CD4-positive, alpha-beta T cell (primary cell): ENCODE data around the gene GOPC. TPM values are rescaled to one million over a fixed set of nuclear protein-coding genes. Genes with fewer than 3 reads are reported as not detected.

Experiments used
- ATAC-seq: fragments of 200-7000 bp; cut with Tn5 transposase; one replicate; pipeline ENCODE4 v1.10.0; 2022; ENCODE audit warnings: mild to moderate bottlenecking; ENCODE audit not compliant: poor library complexity
- CTCF ChIA-PET: fragments of 350-600 bp; sonication (Branson Sonifier 250); formaldehyde crosslinking; loops from one replicate; lab custom pipeline; 2021; ENCODE audit warnings: antibody characterized with exemption, inconsistent platforms; lab: Charles Lee
- POLR2A ChIA-PET: fragments of 350-600 bp; sonication (Branson Sonifier 250); formaldehyde crosslinking; loops from one replicate; lab custom pipeline; 2021; ENCODE audit warnings: antibody characterized with exemption, inconsistent platforms; lab: Charles Lee
- DNase-seq, 14 experiments: peaks; one replicate each; pipeline ENCODE4 v3.0.0-alpha.2; 2013 to 2020; ENCODE audit warnings: mixed read lengths in 2 of 14
- H3K27ac ChIP-seq, 2 donors: one replicate each; pipeline versions ENCODE4 v1.5.1 to v1.7.0; 2013; ENCODE audit warnings: low read length in 2 of 2, low read depth in 1 of 2, mild to moderate bottlenecking in 1 of 2
- H3K27me3 ChIP-seq, 2 experiments: 1 replicate in 1 of 2; 2 replicates in 1 of 2; pipeline versions ENCODE4 v1.6.1 to v1.7.0; 2013; ENCODE audit warnings: low read length in 2 of 2, control low read depth in 1 of 2, mild to moderate bottlenecking in 1 of 2, moderate library complexity in 1 of 2; ENCODE audit not compliant: insufficient read depth in 2 of 2, control insufficient read depth in 1 of 2
- H3K36me3 ChIP-seq: one replicate; pipeline ENCODE4 v1.6.1; 2013; ENCODE audit warnings: low read length, control low read depth; ENCODE audit not compliant: insufficient read depth
- H3K4me1 ChIP-seq: one replicate; pipeline ENCODE4 v1.6.1; 2013; ENCODE audit warnings: low read length, control low read depth; ENCODE audit not compliant: insufficient read depth
- H3K4me3 ChIP-seq: one replicate; pipeline ENCODE4 v1.5.1; 2013; ENCODE audit warnings: mild to moderate bottlenecking, low read length, moderate library complexity
- H3K9me3 ChIP-seq, 2 experiments: 1 replicate in 1 of 2; 2 replicates in 1 of 2; pipeline versions ENCODE4 v1.6.1 to v1.7.0; 2013; ENCODE audit warnings: low read length in 2 of 2, mild to moderate bottlenecking in 2 of 2, control low read depth in 1 of 2, moderate library complexity in 1 of 2; ENCODE audit not compliant: control insufficient read depth in 1 of 2, insufficient read depth in 1 of 2
- H3K27ac Mint-ChIP-seq: one replicate; pipeline ENCODE4 v1.8.0; 2020; ENCODE audit warnings: mixed read lengths
- H3K27me3 Mint-ChIP-seq: one replicate; pipeline ENCODE4 v1.8.0; 2021; ENCODE audit warnings: mixed read lengths
- H3K36me3 Mint-ChIP-seq: one replicate; pipeline ENCODE4 v1.8.0; 2021; ENCODE audit warnings: low read depth, mixed read lengths
- H3K4me1 Mint-ChIP-seq: one replicate; pipeline ENCODE4 v1.8.0; 2021; ENCODE audit warnings: low read depth, mixed read lengths
- H3K4me3 Mint-ChIP-seq: one replicate; pipeline ENCODE4 v1.8.0; 2020; ENCODE audit warnings: mild to moderate bottlenecking, mixed read lengths
- H3K9me3 Mint-ChIP-seq: one replicate; pipeline ENCODE4 v1.8.0; 2020; ENCODE audit warnings: mixed read lengths
- CTCF ChIP-seq: fragments of 200-600 bp; IDR thresholded peaks from one replicate; pipeline ENCODE4 v1.8.0; 2022; ENCODE audit warnings: antibody characterized with exemption, mild to moderate bottlenecking
- intact Hi-C, 2 experiments: fragments of 100-400 bp; cut with DNase I in 1 of 2; cut with micrococcal nuclease in 1 of 2; formaldehyde crosslinking; loops; one replicate each; pipeline versions ENCODE4 v1.15.1 to v1.9.0; 2023 to 2025; cut with DNase I, micrococcal nuclease
- total RNA-seq, 174 experiments: library from RNA in 2 of 174; stranded (reverse) in 2 of 174; gene quantifications; one replicate each; pipeline ENCODE4 v1.2.3 and lab custom pipeline; 2021 to 2026

The GOPC gene
- total RNA-seq, 2 experiments from 2014 or later: 9.7 to 10.8 TPM

DNA sequence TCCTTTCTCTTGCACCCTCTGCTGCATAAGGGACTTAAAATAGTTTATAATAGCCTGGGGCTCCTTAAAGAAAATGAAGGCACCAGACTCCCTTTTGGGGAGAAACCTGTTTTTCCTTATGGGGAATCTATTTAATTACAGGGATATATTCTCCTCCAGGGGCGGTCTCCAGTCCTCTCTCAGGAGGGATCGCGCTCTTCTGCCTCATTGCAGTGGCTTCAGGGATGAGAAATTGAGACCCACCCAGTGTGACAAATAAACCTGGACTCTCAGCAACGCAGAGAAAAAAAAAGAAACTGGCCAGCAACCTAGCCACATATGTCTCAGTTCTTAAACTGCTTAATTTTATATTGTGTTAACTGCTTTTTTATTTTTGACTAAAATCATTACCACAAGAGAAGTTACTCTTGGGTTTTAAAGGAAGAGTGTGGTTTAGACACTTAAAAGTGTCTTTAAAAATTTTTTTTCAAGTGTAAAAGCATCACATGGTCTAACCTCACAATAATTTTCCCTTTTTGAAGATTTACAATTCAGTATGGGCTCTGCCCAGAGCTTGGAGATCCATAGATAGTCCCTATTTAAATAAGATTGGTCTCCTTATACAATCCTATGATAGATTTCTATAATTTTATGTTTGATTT lies 11.7 kb upstream of the GOPC start:
- H3K4me1 Mint-ChIP-seq: peaks cover 15% of the 10 kb centered on the region
- intact Hi-C loops: no loop called here
- POLR2A ChIA-PET: interaction anchor here (0.6 to 1.6 kb wide), 2 partner anchors 12 to 34 kb away, joined by 3 to 6 read pairs; partner anchors contain the start of gene GOPC

DNA sequence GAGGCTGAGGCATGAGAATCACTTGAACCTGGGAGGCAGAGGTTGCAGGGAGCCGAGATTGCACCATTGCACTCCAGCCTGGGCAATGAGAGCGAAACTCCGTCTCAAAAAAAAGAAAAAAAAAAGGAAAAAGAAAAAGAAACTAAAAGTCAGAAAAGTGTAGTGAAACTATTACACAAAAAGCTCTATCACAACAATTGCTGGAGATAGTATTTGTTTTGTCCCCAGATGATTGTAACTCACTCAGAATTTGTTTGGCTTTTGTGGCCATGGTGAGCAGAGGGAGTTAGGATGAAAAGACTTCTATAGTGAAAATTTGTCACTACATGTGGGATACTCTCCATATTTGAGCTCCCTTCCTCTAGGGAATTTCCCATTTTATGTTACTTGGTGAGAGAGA lies 5.2 kb upstream of the GOPC start:
- H3K27me3 Mint-ChIP-seq: peaks cover 22% of the 10 kb centered on the region
- no peak for TF ChIP-seq CTCF
- H3K36me3 ChIP-seq: no peaks in the 10 kb centered on the region
- no peak overlapping the region for H3K27ac Mint-ChIP-seq
- H3K4me1 ChIP-seq: peaks cover 5% of the 10 kb centered on the region
- H3K4me3 ChIP-seq: no peak overlapping the region
- H3K27me3 ChIP-seq: peaks cover 4 to 20% of the 10 kb centered on the region in 2 experiments
- no peaks in the 10 kb centered on the region for H3K9me3 ChIP-seq
- intact Hi-C loops: loop anchor here in 1 of 2 experiments (2.0 to 10.0 kb wide), 4 partner anchors 49 to 1747 kb away; no protein-coding TSS in a partner anchor
- H3K9me3 Mint-ChIP-seq: no peaks in the 10 kb centered on the region
- H3K27ac ChIP-seq: no peak overlapping the region
- H3K36me3 Mint-ChIP-seq: peaks cover 2% of the 10 kb centered on the region
- CTCF ChIA-PET: no interaction called here
- DNase-seq: no peak
- H3K4me1 Mint-ChIP-seq: peaks cover 13% of the 10 kb centered on the region
- ATAC-seq: no peak
- POLR2A ChIA-PET: no interaction called here
- no peak overlapping the region for H3K4me3 Mint-ChIP-seq

More for the DNA sequence above, 11.7 kb upstream of the GOPC start:
- Histone ChIP-seq H3K4me3 (no peak overlapping the region), H3K9me3 (no peaks in the 10 kb centered on the region), H3K4me1 (peaks cover 13% of the 10 kb centered on the region), H3K27ac (no peak overlapping the region), H3K27me3 (peaks cover 4 to 11% of the 10 kb centered on the region in 2 experiments), H3K36me3 (no peaks in the 10 kb centered on the region)
- ATAC-seq (peak; percentile 48), DNase-seq (peak in 2 of 14 experiments; percentile 24 to 39)
- no peaks in the 10 kb centered on the region for H3K36me3 Mint-ChIP-seq
- no peaks in the 10 kb centered on the region for H3K9me3 Mint-ChIP-seq
- CTCF ChIA-PET: no interaction called here
- peaks cover 21% of the 10 kb centered on the region for H3K27me3 Mint-ChIP-seq
- H3K4me3 Mint-ChIP-seq: peak overlapping the region; percentile 23
- H3K27ac Mint-ChIP-seq: no peak overlapping the region
- no peak for TF ChIP-seq CTCF

- Mint-ChIP-seq H3K9me3 (no peaks in the 10 kb centered on the region), H3K4me3 (peak overlapping the region; percentile 73), H3K27ac (peak overlapping the region; percentile 8), H3K4me1 (peaks cover 31% of the 10 kb centered on the region), H3K36me3 (peaks cover 7% of the 10 kb centered on the region), H3K27me3 (peaks cover 15% of the 10 kb centered on the region)
- TF ChIP-seq CTCF: peak; percentile 84
- no peaks in the 10 kb centered on the region for H3K9me3 ChIP-seq
- ATAC-seq: peak; percentile 20
- peaks cover 7% of the 10 kb centered on the region for H3K4me1 ChIP-seq
- H3K27me3 ChIP-seq: peaks cover 4 to 19% of the 10 kb centered on the region in 2 experiments
- POLR2A ChIA-PET: interaction anchor here (2.0 kb wide), 1 partner anchor 156 kb away, joined by 5 read pairs; no protein-coding TSS in a partner anchor
- no peak overlapping the region for H3K4me3 ChIP-seq
- no peak overlapping the region for H3K27ac ChIP-seq
- CTCF ChIA-PET: interaction anchor here (0.6 to 2.3 kb wide), 9 partner anchors 8 to 156 kb away, joined by 3 to 13 read pairs (median 3); partner anchors contain the start of gene NUS1
- intact Hi-C loops: loop anchor here (1.0 to 10.0 kb wide), 5 partner anchors 154 to 1750 kb away; no protein-coding TSS in a partner anchor
- DNase-seq: peak in 12 of 14 experiments; percentile 12 to 81 (median 30)
- H3K36me3 ChIP-seq: no peaks in the 10 kb centered on the region
Observed at GRCh38 chr6:117605169-117605826, 3.0 kb upstream of the GOPC start.
